GM12878 (cell line): ENCODE results near the gene RPS6KA5. TPM values are rescaled to one million over a fixed set of nuclear protein-coding genes. Genes with fewer than 3 reads are reported as not detected.

Experiments used
- ATAC-seq: fragments of 200-7000 bp; cut with Tn5 transposase; 3 replicates; pipeline ENCODE4 v1.9.1; 2020; ENCODE audit warnings: mild to moderate bottlenecking, moderate library complexity
- BruUV-seq: library from RNA; stranded (reverse); fragments of 400-500 nt; replicated peaks from 2 replicates; lab custom pipeline; 2021; lab: Mats Ljungman, UMichigan
- CTCF ChIA-PET: fragments of 300-600 bp; sonication (Branson Sonifier 250); formaldehyde crosslinking; extraction: SDS; loops from one replicate; lab custom pipeline; 2021; ENCODE audit warnings: inconsistent platforms; lab: Yijun Ruan, JAX
- POLR2A ChIA-PET: fragments of 350-600 bp; formaldehyde crosslinking; extraction: SDS; loops from one replicate; lab custom pipeline; 2021; ENCODE audit warnings: inconsistent platforms; lab: Charles Lee
- RAD21 ChIA-PET: fragments of 300-600 bp; sonication (Branson Sonifier 250); formaldehyde crosslinking; loops from one replicate; lab custom pipeline; 2023; ENCODE audit warnings: antibody characterized with exemption; ENCODE audit not compliant: unreplicated experiment; lab: Charles Lee
- SMC1A ChIA-PET: fragments of 300-600 bp; sonication (Branson Sonifier 250); formaldehyde crosslinking; loops from one replicate; lab custom pipeline; 2023; ENCODE audit not compliant: unreplicated experiment, uncharacterized antibody; lab: Charles Lee
- DNase-seq: peaks from one replicate; pipeline ENCODE4 v3.0.0-alpha.2; 2011; ENCODE audit warnings: low read depth, low spot score
- FAIRE-seq: peaks from 3 replicates; lab custom pipeline; 2011; peaks lifted over from hg19 to GRCh38; lab: Jason Lieb, UNC
- H2AFZ ChIP-seq: 2 replicates; pipeline ENCODE4 v1.6.0; 2011; ENCODE audit warnings: low read depth, low read length, control low read depth; ENCODE audit not compliant: control insufficient read depth
- H3K27ac ChIP-seq: 2 replicates; pipeline ENCODE4 v1.5.1; 2011; ENCODE audit warnings: control low read depth; ENCODE audit not compliant: control insufficient read depth, insufficient read depth
- H3K27me3 ChIP-seq, 2 experiments: replicated peaks in 1 of 2; 2 replicates each; pipeline versions ENCODE4 v1.6.0 to v1.6.1; 2011; ENCODE audit warnings: low read length in 1 of 2; ENCODE audit not compliant: control insufficient read depth in 2 of 2, insufficient read depth in 2 of 2
- H3K36me3 ChIP-seq, 2 experiments: 2 replicates each; pipeline ENCODE4 v1.5.1; 2011; ENCODE audit warnings: low read length in 1 of 2; ENCODE audit not compliant: control insufficient read depth in 2 of 2, insufficient read depth in 2 of 2
- H3K4me1 ChIP-seq: 2 replicates; pipeline ENCODE4 v1.6.1; 2011; ENCODE audit warnings: mild to moderate bottlenecking, low read length, moderate library complexity, mixed read lengths; ENCODE audit not compliant: control insufficient read depth, insufficient read depth
- H3K4me2 ChIP-seq: 2 replicates; pipeline ENCODE4 v1.6.0; 2011; ENCODE audit warnings: control low read depth; ENCODE audit not compliant: control insufficient read depth, insufficient read depth
- H3K4me3 ChIP-seq: fragments of 200-600 bp; sonication (generic); 2 replicates; pipeline ENCODE4 v1.5.1; 2016
- H3K79me2 ChIP-seq: 2 replicates; pipeline ENCODE4 v1.6.0; 2011; ENCODE audit warnings: low read length; ENCODE audit not compliant: control insufficient read depth, insufficient read depth
- H3K9ac ChIP-seq: 2 replicates; pipeline ENCODE4 v1.8.0; 2011; ENCODE audit warnings: low read length, control low read depth, mixed read lengths; ENCODE audit not compliant: control insufficient read depth, insufficient read depth
- H3K9me3 ChIP-seq: replicated peaks from 3 replicates; pipeline ENCODE4 v1.5.1; 2011; ENCODE audit warnings: mild to moderate bottlenecking, low read length; ENCODE audit not compliant: control insufficient read depth, insufficient read depth
- H4K20me1 ChIP-seq: 2 replicates; pipeline ENCODE4 v1.6.0; 2011; ENCODE audit not compliant: control insufficient read depth, insufficient read depth
- ATF3 ChIP-seq: IDR thresholded peaks from 2 replicates; pipeline ENCODE4 v1.6.1; 2011; ENCODE audit warnings: low read depth, mild to moderate bottlenecking, low read length, moderate library complexity, borderline replicate concordance; ENCODE audit errors: extremely low read depth
- CREB1 ChIP-seq: IDR thresholded peaks from 2 replicates; pipeline ENCODE4 v1.6.1; 2012; ENCODE audit warnings: low read depth, mild to moderate bottlenecking, inconsistent platforms
- JUNB ChIP-seq: IDR thresholded peaks from 2 replicates; pipeline ENCODE4 v1.6.1; 2016; ENCODE audit warnings: antibody characterized with exemption, mild to moderate bottlenecking
- NR2F1 ChIP-seq: fragments of 450-650 bp; conservative IDR thresholded peaks from 2 replicates; pipeline ENCODE4 v1.6.1; 2017; ENCODE audit warnings: mild to moderate bottlenecking
- PML ChIP-seq: IDR thresholded peaks from 2 replicates; pipeline ENCODE4 v1.6.1; 2012; ENCODE audit warnings: low read length, inconsistent platforms
- POU2F2 ChIP-seq: IDR thresholded peaks from 3 replicates; pipeline ENCODE4 v1.6.1; 2011; ENCODE audit warnings: low read depth, mild to moderate bottlenecking, low read length, borderline replicate concordance
- RAD21 ChIP-seq: IDR thresholded peaks from 2 replicates; pipeline ENCODE4 v1.6.1; 2011; ENCODE audit warnings: mild to moderate bottlenecking, low read depth, low read length, moderate library complexity; ENCODE audit not compliant: insufficient read depth
- RB1 ChIP-seq: fragments of 450-650 bp; formaldehyde crosslinking; IDR thresholded peaks from 2 replicates; pipeline ENCODE4 v1.6.1; 2017; ENCODE audit warnings: mild to moderate bottlenecking, borderline replicate concordance
- SIN3A ChIP-seq: IDR thresholded peaks from 2 replicates; pipeline ENCODE4 v1.6.1; 2012; ENCODE audit warnings: low read depth, low read length, improper control_type of control experiment
- ZNF622 ChIP-seq: fragments of 450-650 bp; IDR thresholded peaks from 2 replicates; pipeline ENCODE4 v1.6.1; 2017; ENCODE audit warnings: mild to moderate bottlenecking, inconsistent platforms
- in situ Hi-C: fragments of 300-500 bp; cut with MboI; formaldehyde crosslinking; loops from 9 replicates; pipeline ENCODE4 v1.14.3; 2018; ENCODE audit warnings: mixed read lengths
- intact Hi-C: fragments of 100-400 bp; cut with micrococcal nuclease; formaldehyde crosslinking; loops from one replicate; pipeline ENCODE4 v1.14.2; 2022; ENCODE audit not compliant: unreplicated experiment
- polyA plus RNA-seq, 11 experiments: library from polyadenylated mRNA; depleted of rRNA in 4 of 11; unstranded in 6 of 11; stranded (reverse) in 5 of 11; fragments of >200 nt; fragmentation: Nextera tagmentation in 4 of 11; fragmentation: Illumina TruSeq in 1 of 11; extraction: Ambion mirVana in 4 of 11; extraction: Trizol in 1 of 11; gene quantifications; 1 replicate in 1 of 11; 2 replicates in 10 of 11; pipeline versions ENCODE4 v1.2.1 to v1.2.3, GENCODE V29; 2011 to 2016; ENCODE audit warnings: inconsistent platforms in 2 of 11, missing spikeins in 2 of 11, low read depth in 1 of 11
- total RNA-seq, 4 experiments: library from RNA; depleted of rRNA in 3 of 4; stranded (reverse); fragments of >200 nt in 3 of 4; fragmentation: Illumina TruSeq in 1 of 4; extraction: Trizol in 1 of 4; gene quantifications; 2 replicates each; pipeline versions ENCODE4 v1.2.1 to v1.2.3, GENCODE V29; 2013 to 2021
- TF ChIP-seq, protein P1 (sequence below): fragments of 150-350 bp; IDR thresholded peaks from 2 replicates; pipeline ENCODE4 v1.6.1; 2014; ENCODE audit warnings: mild to moderate bottlenecking, low read depth, low read length
- TF ChIP-seq, protein P2 (sequence below), 3 experiments: IDR thresholded peaks in 2 of 3; conservative IDR thresholded peaks in 1 of 3; 2 replicates each; pipeline ENCODE4 v1.5.1; 2011; ENCODE audit warnings: low read depth in 3 of 3, low read length in 3 of 3, mild to moderate bottlenecking in 3 of 3, control low read depth in 2 of 3, moderate library complexity in 2 of 3, inconsistent platforms in 1 of 3, mixed read lengths in 1 of 3; ENCODE audit not compliant: control insufficient read depth in 2 of 3, insufficient read depth in 1 of 3; ENCODE audit errors: extremely low read depth in 1 of 3
- TF ChIP-seq, protein P3 (sequence below): fragments of 450-650 bp; IDR thresholded peaks from 2 replicates; pipeline ENCODE4 v1.6.1; 2017; ENCODE audit warnings: antibody characterized with exemption, mild to moderate bottlenecking, moderate library complexity

The RPS6KA5 gene
- total and polyA plus RNA-seq, 10 of the 15 experiments (the other 5 are each of a cell fraction or from before 2014, with no cell fraction given): 1.4 to 7.0 (median 3.7) TPM

DNA sequence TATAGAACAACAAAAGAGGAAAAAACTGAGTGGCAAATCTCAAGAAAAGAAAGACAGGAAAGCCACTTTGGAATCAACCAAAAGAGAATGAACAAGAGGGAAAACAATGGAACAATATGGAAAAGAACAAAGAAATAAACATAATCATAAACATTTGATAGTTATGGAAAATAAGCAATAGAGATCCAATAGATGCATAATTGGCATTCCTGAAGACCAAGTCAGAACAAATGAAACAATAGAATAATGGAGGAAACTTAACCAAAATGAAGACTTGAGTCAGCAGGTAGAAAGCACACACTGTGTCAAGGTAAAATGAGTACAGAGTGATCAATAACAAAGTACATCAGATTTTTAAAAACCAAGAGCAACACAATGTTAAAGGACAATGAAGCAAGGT lies 10.1 kb upstream of the RPS6KA5 start:
- no TSS peak for BruUV-seq
- ChIA-PET SMC1A (interaction anchor here (1.0 kb wide), 1 partner anchor 11 kb away, joined by 3 read pairs; no protein-coding TSS in a partner anchor), POLR2A (no interaction called here), CTCF (no interaction called here), RAD21 (interaction anchor here (1.2 kb wide), 1 partner anchor 10 kb away, joined by 3 read pairs; the partner anchor contains the start of gene RPS6KA5)
- no peaks in the 10 kb centered on the region; the same call in 2 of the 3 replicates for H3K9me3 ChIP-seq
- no peak overlapping the region for H3K27ac ChIP-seq
- H2AFZ ChIP-seq: no peak overlapping the region
- H3K4me2 ChIP-seq: no peak overlapping the region
- FAIRE-seq: no peak
- no peak for DNase-seq
- H3K9ac ChIP-seq: no peak overlapping the region
- H3K79me2 ChIP-seq: no peaks in the 10 kb centered on the region
- H3K27me3 ChIP-seq: no peaks in the 10 kb centered on the region
- intact Hi-C loops: no loop called here
- no peaks in the 10 kb centered on the region for H4K20me1 ChIP-seq
- no peaks in the 10 kb centered on the region for H3K36me3 ChIP-seq
- in situ Hi-C loops: no loop called here
- H3K4me3 ChIP-seq: no peak overlapping the region
- H3K4me1 ChIP-seq: no peaks in the 10 kb centered on the region
- no peak for ATAC-seq
- no peak for TF ChIP-seq NR2F1
- no peak for TF ChIP-seq PML
- no peak for TF ChIP-seq JUNB
- no peak for TF ChIP-seq ATF3
- TF ChIP-seq, protein P1, sequence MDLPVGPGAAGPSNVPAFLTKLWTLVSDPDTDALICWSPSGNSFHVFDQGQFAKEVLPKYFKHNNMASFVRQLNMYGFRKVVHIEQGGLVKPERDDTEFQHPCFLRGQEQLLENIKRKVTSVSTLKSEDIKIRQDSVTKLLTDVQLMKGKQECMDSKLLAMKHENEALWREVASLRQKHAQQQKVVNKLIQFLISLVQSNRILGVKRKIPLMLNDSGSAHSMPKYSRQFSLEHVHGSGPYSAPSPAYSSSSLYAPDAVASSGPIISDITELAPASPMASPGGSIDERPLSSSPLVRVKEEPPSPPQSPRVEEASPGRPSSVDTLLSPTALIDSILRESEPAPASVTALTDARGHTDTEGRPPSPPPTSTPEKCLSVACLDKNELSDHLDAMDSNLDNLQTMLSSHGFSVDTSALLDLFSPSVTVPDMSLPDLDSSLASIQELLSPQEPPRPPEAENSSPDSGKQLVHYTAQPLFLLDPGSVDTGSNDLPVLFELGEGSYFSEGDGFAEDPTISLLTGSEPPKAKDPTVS: no peak
- TF ChIP-seq POU2F2: no peak
- TF ChIP-seq RAD21: no peak
- no peak for TF ChIP-seq RB1
- no peak for TF ChIP-seq SIN3A
- TF ChIP-seq, protein P2, sequence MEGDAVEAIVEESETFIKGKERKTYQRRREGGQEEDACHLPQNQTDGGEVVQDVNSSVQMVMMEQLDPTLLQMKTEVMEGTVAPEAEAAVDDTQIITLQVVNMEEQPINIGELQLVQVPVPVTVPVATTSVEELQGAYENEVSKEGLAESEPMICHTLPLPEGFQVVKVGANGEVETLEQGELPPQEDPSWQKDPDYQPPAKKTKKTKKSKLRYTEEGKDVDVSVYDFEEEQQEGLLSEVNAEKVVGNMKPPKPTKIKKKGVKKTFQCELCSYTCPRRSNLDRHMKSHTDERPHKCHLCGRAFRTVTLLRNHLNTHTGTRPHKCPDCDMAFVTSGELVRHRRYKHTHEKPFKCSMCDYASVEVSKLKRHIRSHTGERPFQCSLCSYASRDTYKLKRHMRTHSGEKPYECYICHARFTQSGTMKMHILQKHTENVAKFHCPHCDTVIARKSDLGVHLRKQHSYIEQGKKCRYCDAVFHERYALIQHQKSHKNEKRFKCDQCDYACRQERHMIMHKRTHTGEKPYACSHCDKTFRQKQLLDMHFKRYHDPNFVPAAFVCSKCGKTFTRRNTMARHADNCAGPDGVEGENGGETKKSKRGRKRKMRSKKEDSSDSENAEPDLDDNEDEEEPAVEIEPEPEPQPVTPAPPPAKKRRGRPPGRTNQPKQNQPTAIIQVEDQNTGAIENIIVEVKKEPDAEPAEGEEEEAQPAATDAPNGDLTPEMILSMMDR (IDR thresholded peaks at IDR 0.05 in 2 of 3, conservative IDR thresholded peaks at IDR 0.05 in 1 of 3; ENCODE audit: control insufficient read depth in 2 of 3, extremely low read depth in 1 of 3, insufficient read depth in 1 of 3, low read depth in 3 of 3, low read length in 3 of 3): no peak
- no peak for TF ChIP-seq ZNF622
- no peak for TF ChIP-seq CREB1
- TF ChIP-seq, protein P3, sequence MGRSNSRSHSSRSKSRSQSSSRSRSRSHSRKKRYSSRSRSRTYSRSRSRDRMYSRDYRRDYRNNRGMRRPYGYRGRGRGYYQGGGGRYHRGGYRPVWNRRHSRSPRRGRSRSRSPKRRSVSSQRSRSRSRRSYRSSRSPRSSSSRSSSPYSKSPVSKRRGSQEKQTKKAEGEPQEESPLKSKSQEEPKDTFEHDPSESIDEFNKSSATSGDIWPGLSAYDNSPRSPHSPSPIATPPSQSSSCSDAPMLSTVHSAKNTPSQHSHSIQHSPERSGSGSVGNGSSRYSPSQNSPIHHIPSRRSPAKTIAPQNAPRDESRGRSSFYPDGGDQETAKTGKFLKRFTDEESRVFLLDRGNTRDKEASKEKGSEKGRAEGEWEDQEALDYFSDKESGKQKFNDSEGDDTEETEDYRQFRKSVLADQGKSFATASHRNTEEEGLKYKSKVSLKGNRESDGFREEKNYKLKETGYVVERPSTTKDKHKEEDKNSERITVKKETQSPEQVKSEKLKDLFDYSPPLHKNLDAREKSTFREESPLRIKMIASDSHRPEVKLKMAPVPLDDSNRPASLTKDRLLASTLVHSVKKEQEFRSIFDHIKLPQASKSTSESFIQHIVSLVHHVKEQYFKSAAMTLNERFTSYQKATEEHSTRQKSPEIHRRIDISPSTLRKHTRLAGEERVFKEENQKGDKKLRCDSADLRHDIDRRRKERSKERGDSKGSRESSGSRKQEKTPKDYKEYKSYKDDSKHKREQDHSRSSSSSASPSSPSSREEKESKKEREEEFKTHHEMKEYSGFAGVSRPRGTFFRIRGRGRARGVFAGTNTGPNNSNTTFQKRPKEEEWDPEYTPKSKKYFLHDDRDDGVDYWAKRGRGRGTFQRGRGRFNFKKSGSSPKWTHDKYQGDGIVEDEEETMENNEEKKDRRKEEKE: no peak
